ENCODE results near the gene TMEM256. TPM values are rescaled to one million over a fixed set of nuclear protein-coding genes. Genes with fewer than 3 reads are reported as not detected.

TMEM256 gene
- total RNA-seq, 2 experiments from 2014 or later = 47.2 to 48.3 TPM

DNA sequence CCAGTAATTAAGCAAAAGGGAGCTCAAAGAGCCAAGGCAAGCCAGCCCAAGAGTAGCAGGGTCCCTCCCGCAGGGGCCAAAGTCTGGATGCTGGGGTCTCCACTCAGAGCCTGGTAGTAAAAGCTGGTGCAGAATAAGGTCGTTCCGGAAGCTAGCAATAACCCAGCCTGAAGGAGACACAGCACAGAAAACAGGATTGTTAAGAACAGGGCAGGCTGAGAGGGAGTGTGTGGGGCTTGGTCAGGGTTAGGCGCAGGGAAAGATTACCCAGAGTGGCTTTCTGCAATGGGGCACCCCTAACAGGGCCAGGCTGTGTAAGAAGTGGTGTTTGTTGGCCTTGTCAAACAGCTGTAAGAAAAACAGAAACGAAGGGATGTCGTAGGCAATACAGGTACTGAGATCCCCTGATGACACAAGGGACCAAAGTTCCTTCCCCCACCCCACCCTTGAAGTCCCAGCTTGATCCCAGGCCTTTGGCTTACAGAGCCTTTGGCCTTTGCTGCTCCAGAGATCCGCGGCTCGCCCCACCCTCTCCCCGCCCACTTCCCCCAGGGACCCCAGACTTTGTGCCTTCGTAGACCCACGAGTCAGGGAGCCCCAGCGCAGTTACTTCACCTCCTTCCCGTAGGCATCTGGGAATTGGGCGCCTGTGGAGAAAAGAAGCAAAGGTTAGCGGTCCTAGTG lies 712 bp downstream of the TMEM256 start:
- ChIA-PET POLR2A (interaction anchor here (0.6 kb wide), 1 partner anchor 51 kb away, joined by 3 read pairs; no protein-coding TSS in a partner anchor), CTCF (interaction anchor here (0.6 to 2.9 kb wide), 10 partner anchors 26 to 285 kb away, joined by 3 to 10 read pairs (median 6); partner anchors contain the start of genes TMEM102, TP53 and WRAP53)
- no peaks in the 10 kb centered on the region for H3K9me3 Mint-ChIP-seq
- DNase-seq = peak; percentile 31
- peaks cover 5% of the 10 kb centered on the region for H3K36me3 Mint-ChIP-seq (ENCODE audit: low read depth)
- H3K4me1 Mint-ChIP-seq = peaks cover 26% of the 10 kb centered on the region
- H3K27ac Mint-ChIP-seq = peak overlapping the region; percentile 95
- peak overlapping the region; percentile 95 for H3K4me3 Mint-ChIP-seq
- peaks cover 12% of the 10 kb centered on the region for H3K27me3 Mint-ChIP-seq

DNA sequence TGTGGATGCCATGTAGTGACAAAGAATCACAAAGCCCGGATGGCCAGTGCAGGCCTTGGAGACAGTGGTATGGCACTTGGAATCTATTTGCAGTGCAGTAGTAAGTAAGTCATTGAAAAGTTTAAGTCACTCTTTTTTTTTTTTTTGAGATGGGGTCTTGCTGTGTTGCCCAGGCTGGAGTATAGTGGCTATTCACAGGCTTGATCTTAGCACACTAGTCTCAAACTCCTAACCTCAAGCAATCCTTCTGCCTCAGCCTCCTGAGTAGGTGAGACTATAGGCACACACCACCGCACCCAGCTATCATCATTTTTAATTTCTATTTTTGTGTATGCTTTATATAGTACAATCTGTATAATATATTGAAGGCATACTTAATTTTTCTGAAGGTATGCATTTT lies 5.3 kb downstream of the TMEM256 start:
- CTCF ChIA-PET = interaction anchor here (0.6 to 2.0 kb wide), 7 partner anchors 10 to 162 kb away, joined by 3 to 6 read pairs (median 3); partner anchors contain the start of genes ACAP1 and SENP3
- no peaks in the 10 kb centered on the region for H3K9me3 Mint-ChIP-seq
- peaks cover 7% of the 10 kb centered on the region for H3K36me3 Mint-ChIP-seq (ENCODE audit: low read depth)
- POLR2A ChIA-PET = no interaction called here
- H3K4me3 Mint-ChIP-seq = no peak overlapping the region
- H3K27me3 Mint-ChIP-seq = no peaks in the 10 kb centered on the region
- no peak for DNase-seq
- H3K27ac Mint-ChIP-seq = no peak overlapping the region
- H3K4me1 Mint-ChIP-seq = peaks cover 23% of the 10 kb centered on the region

DNA sequence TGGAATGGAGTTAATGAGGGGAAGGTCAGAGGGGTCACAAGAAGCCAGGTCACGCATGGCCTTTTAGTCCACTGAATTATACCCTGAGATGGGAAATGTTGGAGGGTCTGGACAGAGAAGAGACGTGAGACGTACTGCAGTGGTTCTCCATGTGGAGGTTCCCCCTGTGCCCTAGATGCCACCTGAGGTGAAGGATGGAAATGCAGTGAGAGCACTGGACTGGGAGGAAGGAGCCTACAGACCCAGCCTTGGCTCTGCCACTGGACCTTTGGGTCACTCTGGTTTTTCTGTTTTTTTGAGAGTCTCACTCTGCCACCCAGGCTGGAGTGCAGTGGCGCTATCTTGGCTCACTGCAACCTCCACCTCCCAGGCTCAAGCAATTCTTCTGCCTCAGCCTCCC lies 7.8 kb downstream of the TMEM256 start:
- Mint-ChIP-seq H3K27me3 (no peaks in the 10 kb centered on the region), H3K4me3 (peak overlapping the region; percentile 11), H3K9me3 (no peaks in the 10 kb centered on the region), H3K4me1 (peaks cover 32% of the 10 kb centered on the region), H3K36me3 (ENCODE audit: low read depth) (peaks cover 22% of the 10 kb centered on the region), H3K27ac (no peak overlapping the region)
- DNase-seq = no peak
- ChIA-PET CTCF (interaction anchor here (1.4 to 1.7 kb wide), 2 partner anchors 41 to 48 kb away, joined by 4 to 5 read pairs; no protein-coding TSS in a partner anchor), POLR2A (no interaction called here)

DNA sequence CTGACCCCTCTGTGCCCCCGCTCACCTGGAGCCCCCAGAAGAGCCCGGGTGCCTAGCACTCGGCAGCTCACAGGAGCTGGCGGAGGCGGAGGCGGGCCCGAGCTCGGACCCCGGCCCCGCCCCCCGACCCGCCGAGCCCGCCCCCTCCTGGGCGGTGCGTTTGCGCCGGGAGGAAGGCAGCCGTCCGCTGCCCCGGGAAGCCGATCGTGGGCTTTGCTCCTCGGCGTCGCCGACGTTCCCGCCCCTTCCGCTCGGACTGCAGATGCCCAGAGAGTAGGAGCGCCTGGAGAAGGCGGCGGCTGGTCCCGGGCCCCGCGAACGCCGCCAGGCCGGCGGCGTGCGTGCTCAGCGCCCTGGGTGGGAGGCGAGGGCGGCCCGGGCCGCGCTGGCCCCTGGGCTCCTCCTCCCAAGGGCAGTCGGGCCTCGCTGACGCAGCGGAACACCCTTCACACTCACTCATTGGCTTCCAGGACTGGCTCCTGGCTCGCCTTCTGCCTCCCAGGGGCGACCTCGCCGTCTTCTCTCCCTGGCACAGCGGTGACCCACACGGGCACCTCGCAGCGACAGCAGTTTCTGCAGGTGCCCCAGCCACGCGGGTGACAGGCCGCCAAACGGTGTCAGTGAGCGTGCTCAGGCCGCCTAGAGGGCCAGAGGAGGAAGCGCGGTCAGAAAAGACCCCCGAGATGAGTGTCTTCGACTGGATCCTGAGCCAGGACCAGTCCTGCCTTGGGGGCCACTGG lies 9.3 kb downstream of the TMEM256 start, which contains the start of gene PLSCR3:
Gene PLSCR3, minus strand, starts transcription at position 74 of the 740 bp plus-strand sequence. CDS start 415 bp downstream, outside the sequence.
- CTCF ChIA-PET = interaction anchor here (0.6 to 1.7 kb wide), 6 partner anchors 13 to 117 kb away, joined by 3 to 4 read pairs (median 3); no protein-coding TSS in a partner anchor
- H3K27ac Mint-ChIP-seq = peak within 1 kb of the TSS; percentile 89
- DNase-seq = peak; percentile 80
- no peaks in the 10 kb centered on the region for H3K27me3 Mint-ChIP-seq
- no peaks in the 10 kb centered on the region for H3K9me3 Mint-ChIP-seq
- POLR2A ChIA-PET = no interaction called here
- peaks cover 34% of the 10 kb centered on the region for H3K4me1 Mint-ChIP-seq
- peaks cover 31% of the 10 kb centered on the region for H3K36me3 Mint-ChIP-seq (ENCODE audit: low read depth)
- H3K4me3 Mint-ChIP-seq = peak within 1 kb of the TSS; percentile 97

DNA sequence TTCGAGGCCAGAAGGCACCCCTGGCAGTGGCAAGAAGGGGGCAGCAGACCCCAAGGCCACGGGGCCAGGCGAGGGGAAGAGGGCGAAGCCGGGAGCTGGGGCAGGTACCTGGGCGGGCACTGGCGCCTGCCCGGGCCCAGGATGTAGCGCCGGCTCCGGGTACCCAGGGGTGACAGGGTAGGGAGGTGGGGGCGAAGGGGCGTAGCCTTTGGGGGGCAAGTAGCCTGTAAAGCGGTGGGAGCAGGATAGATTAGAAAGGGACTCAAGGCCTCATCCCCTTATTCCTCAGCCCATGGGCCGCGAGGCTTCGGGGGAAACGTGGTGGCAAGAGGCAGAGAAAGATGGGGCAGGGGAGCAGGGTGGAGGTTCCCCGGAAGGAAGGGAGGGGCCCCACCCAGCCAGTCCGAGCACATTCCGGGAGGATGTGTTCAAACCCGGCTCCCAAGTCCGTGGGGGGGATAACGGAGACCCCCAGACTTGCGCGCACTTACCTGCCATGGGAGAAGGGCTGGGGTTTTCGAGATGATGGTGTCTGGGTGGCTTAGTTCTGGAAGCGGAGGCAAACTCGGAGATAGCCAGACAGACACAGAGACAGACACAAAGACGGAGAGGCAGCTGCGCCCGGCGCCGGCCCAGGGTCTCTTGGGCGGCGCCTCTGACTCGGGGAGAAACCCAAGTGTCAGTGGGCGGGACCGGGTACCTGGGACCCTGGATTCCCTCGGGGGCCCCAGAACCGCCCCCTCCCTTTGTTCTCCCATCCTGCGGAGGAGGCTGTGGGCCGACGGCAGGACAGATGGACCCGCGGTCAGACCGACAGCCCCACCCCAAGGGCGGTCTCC lies 10.1 kb downstream of the TMEM256 start:
- peak overlapping the region; percentile 97 for H3K4me3 Mint-ChIP-seq
- CTCF ChIA-PET = interaction anchor here (0.6 to 1.1 kb wide), 3 partner anchors 25 to 822 kb away, joined by 3 to 4 read pairs (median 3); no protein-coding TSS in a partner anchor
- POLR2A ChIA-PET = no interaction called here
- H3K9me3 Mint-ChIP-seq = no peaks in the 10 kb centered on the region
- peaks cover 38% of the 10 kb centered on the region for H3K36me3 Mint-ChIP-seq (ENCODE audit: low read depth)
- no peaks in the 10 kb centered on the region for H3K27me3 Mint-ChIP-seq
- H3K4me1 Mint-ChIP-seq = peaks cover 34% of the 10 kb centered on the region
- peak; percentile 69 for DNase-seq
- peak overlapping the region; percentile 89 for H3K27ac Mint-ChIP-seq

DNA sequence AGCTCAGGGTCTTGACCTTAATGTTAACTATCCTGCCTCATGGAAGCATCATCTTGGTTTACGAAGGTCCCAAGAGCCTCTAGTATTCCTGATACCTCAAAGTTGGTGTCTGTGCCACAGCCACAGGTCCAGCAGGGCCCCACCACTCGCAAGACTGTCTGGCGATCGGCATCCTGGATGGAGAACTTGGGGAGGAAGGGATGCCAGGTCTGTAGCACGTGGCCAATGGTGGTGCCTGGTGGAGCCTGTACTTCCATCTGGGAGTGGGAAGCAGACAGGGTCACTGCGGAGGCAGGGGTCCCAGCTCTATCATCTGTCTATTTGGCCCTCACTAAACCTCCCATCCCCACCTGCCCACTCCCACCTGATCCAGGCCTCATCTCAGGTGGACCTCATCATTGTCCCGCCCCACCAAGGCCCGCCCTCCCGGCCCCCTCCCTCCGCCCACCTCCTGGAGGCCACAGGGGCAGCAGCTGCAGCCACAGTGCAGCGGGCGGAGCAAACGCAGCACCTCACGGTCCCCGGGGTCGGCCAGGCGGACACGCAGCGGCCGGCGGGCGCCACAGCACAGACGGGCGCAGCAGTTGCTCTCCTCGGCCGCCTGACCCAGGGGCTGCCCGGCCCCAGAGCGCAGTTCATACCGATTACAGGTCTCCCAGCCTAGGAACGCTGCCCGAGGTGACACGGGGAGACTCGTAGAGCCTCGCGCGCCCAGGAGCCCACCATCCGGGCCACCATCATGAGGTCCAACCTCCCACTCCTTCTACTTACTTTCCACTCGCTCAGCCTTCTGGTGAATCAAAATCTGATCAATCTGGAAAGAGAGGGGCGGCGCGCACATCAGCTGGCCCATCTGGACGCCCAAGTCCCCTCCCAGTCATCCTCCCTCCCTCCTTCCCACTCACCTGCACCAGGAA lies 10.9 kb downstream of the TMEM256 start:
- Mint-ChIP-seq H3K27me3 (no peaks in the 10 kb centered on the region), H3K27ac (peak overlapping the region; percentile 36), H3K9me3 (no peaks in the 10 kb centered on the region), H3K4me3 (peak overlapping the region; percentile 97), H3K4me1 (peaks cover 34% of the 10 kb centered on the region), H3K36me3 (ENCODE audit: low read depth) (peaks cover 39% of the 10 kb centered on the region)
- CTCF ChIA-PET = interaction anchor here (0.6 to 1.1 kb wide), 2 partner anchors 44 to 823 kb away, joined by 3 to 4 read pairs; no protein-coding TSS in a partner anchor
- DNase-seq = no peak
- POLR2A ChIA-PET = no interaction called here

DNA sequence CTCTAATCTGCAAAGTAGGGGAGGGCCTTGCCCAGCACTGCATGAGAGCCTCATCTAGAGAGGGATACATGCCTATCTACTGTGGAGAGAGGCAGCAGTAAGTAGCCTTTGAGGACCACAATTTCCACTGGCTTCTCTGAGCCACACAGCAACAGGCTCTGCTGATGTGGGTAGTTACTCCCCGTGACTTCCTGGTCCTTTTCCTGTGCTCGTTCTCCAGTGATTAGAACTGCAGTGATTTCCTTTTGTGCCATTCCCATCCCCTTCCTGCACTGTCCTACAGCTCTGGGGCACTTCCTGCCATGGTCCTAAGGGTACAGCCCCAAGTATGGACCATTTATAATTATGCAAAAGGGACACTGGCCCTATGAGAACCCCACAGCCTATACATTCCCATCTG lies 12.6 kb downstream of the TMEM256 start:
- Mint-ChIP-seq H3K36me3 (ENCODE audit: low read depth) (peaks cover 39% of the 10 kb centered on the region), H3K27ac (peak overlapping the region; percentile 26), H3K9me3 (no peaks in the 10 kb centered on the region), H3K27me3 (no peaks in the 10 kb centered on the region), H3K4me3 (peak overlapping the region; percentile 74), H3K4me1 (peaks cover 34% of the 10 kb centered on the region)
- ChIA-PET CTCF (no interaction called here), POLR2A (no interaction called here)
- DNase-seq = no peak

DNA sequence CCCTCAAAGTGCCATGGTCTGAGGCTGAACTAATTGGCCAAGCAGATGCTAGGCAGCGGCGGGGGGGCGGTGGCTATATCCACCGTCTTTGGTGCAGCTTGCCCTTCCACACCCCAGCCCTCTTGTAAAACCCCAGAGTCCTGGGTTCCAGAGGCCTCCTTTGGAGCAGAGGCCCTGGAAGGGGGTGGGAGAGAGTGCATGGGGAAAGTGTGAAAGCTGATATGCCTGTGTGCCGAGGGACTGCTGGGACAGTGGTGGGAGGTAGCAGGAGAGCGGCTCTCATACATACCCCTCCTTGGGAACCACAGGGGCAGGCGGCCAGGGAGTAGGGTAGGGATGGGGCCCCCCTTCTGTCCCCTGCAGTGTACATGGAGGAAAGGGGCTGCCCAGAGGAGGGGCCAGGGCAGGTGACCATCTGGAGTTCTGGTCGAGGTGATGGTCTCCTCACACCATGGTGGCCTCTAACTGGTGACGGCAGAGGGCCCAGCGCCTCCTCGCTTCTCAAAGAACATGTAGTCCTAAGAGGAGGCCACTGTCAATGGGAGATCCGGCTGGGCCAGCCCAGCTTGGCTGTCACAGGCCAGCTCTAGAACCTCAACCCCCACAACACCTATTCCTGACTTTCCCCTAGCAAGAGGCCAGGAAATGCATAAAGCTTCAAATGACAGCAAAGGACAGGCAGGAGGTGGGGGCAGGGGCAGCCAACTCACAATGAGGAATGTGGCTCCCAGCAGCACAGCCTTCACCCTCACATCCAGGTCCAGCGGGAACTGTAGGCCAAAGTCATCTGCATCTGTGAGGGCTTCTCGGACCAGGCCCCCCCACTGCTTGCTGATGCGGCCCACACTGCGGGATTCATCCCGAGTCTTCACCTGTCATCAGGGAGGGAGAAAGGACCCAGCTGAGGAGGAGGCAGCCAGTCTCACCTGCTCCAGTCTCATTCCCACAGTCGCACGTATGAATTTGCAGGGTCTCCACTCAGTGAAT lies 13.7 kb downstream of the TMEM256 start:
- H3K27me3 Mint-ChIP-seq = no peaks in the 10 kb centered on the region
- DNase-seq = no peak
- H3K36me3 Mint-ChIP-seq (ENCODE audit: low read depth) = peaks cover 39% of the 10 kb centered on the region
- H3K4me1 Mint-ChIP-seq = peaks cover 33% of the 10 kb centered on the region
- no peak overlapping the region for H3K4me3 Mint-ChIP-seq
- no peak overlapping the region for H3K27ac Mint-ChIP-seq
- ChIA-PET POLR2A (no interaction called here), CTCF (interaction anchor here (1.1 kb wide), 1 partner anchor 11 kb away, joined by 3 read pairs; no protein-coding TSS in a partner anchor)
- no peaks in the 10 kb centered on the region for H3K9me3 Mint-ChIP-seq

DNA sequence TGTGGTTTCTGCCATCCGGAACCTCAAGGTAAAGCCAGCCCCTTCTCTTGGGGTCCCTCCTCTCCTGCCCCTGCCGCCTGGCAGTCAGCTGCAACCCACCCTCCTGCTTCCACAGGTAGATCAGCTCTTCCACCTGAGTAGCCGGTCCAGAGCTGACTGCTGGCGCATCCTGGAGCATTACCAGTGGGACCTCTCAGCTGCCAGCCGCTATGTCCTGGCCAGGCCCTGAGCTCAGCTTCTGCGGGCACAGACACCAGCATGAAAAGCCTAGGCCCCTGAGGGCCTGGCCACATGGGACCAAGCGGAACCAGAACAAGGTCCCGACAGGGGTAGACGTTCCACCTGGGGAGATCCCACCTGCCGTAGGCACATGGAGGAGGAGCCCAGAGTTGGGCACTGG lies 15.0 kb downstream of the TMEM256 start:
- H3K36me3 Mint-ChIP-seq (ENCODE audit: low read depth) = peaks cover 37% of the 10 kb centered on the region
- H3K4me1 Mint-ChIP-seq = peaks cover 34% of the 10 kb centered on the region
- no peak overlapping the region for H3K27ac Mint-ChIP-seq
- no peak overlapping the region for H3K4me3 Mint-ChIP-seq
- ChIA-PET POLR2A (no interaction called here), CTCF (interaction anchor here (1.0 to 1.6 kb wide), 5 partner anchors 9 to 99 kb away, joined by 3 to 8 read pairs (median 5); partner anchors contain the start of gene TMEM95)
- no peaks in the 10 kb centered on the region for H3K27me3 Mint-ChIP-seq
- DNase-seq = no peak
- no peaks in the 10 kb centered on the region for H3K9me3 Mint-ChIP-seq

DNA sequence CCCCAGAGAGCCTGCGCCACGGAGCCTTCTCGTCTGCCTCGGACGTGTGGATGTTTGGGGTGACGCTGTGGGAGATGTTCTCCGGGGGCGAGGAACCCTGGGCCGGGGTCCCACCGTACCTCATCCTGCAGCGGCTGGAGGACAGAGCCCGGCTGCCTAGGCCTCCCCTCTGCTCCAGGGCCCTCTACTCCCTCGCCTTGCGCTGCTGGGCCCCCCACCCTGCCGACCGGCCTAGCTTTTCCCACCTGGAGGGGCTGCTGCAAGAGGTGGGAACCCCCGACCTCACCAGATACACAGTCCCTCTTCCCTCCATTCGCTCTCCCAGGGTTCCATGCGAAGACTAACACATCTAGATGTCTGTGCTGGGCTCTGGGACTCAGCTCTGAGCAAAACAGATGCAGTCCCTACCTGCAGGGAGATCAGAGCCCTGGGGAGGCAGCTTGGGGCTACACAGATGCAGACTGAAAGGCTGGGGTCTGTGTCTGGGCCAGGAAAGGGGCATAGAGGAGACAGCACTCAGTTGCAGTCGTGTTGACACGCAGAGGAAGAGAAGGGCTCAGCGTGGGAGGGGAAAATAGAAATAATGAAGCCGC lies 19.3 kb downstream of the TMEM256 start:
- ChIA-PET CTCF (interaction anchor here (0.7 to 1.5 kb wide), 6 partner anchors 14 to 304 kb away, joined by 3 read pairs; partner anchors contain the start of gene TMEM256), POLR2A (no interaction called here)
- peaks cover 27% of the 10 kb centered on the region for H3K27me3 Mint-ChIP-seq
- no peak for DNase-seq
- H3K36me3 Mint-ChIP-seq (ENCODE audit: low read depth) = peaks cover 8% of the 10 kb centered on the region
- H3K27ac Mint-ChIP-seq = peak overlapping the region; percentile 83
- H3K4me1 Mint-ChIP-seq = peaks cover 24% of the 10 kb centered on the region
- H3K9me3 Mint-ChIP-seq = no peaks in the 10 kb centered on the region
- H3K4me3 Mint-ChIP-seq = peak overlapping the region; percentile 73
